GM21390 (cell line): ENCODE results near the gene FRK.
A peak's percentile ranks its signal among the peaks of the same experiment; 100 is the strongest.

Source experiments
- ATAC-seq: cut with Tn5 transposase; IDR thresholded peaks from one replicate; pipeline ENCODE4 v1.9.1; 2021; ENCODE audit not compliant: unreplicated experiment

FRK gene

DNA sequence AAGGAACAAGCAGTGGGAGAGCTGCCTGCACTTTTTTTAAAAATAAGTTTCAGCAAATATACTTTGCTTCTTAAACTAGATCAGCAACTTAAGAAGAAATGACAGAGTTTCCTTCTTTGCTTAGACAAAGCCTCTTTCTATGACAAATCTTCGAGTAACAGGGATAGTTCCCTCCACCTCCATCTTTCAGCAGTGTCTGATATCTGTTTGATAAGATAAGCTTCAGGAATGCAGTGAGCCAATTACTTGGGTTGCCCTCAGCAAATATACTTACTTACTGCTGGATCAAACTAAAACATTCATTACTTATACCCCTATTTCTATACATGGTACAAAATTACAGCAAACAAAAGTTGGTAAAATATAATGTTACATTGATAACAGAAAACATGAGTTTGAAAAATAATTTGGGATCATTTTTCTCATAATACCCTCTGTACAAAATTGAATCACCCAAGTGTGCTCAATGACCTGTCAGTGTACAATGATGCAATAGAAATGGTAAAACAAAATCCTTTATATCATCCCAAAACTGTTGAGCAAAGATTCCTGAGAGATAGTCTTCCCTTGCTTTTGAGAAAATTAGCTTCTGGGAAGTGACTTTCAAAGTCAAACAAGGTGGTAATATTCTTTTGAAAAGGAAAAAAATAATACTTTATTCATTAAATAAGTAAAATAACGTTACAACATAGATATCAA, 24.5 kb downstream of the FRK start:
- ATAC-seq = no peak

DNA sequence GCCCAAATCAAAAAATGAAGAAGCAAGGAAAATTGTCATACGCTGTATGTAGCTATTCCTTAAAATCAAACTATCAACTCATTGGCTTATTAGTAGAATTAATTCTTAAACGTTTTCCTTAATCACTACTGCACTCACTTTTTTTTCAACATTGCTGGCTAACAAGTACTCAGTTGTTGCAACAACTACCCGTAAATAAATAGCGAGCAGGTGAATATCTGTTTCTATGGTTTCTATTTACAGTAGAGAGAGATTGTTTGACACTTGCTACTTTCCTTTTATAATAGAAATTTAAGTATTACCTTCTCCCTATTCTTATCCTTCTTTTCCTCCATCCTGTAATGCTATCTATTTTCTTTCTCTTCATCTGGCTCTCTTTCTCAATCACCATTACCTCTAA, 25.1 kb downstream of the FRK start:
- no peak for ATAC-seq

DNA sequence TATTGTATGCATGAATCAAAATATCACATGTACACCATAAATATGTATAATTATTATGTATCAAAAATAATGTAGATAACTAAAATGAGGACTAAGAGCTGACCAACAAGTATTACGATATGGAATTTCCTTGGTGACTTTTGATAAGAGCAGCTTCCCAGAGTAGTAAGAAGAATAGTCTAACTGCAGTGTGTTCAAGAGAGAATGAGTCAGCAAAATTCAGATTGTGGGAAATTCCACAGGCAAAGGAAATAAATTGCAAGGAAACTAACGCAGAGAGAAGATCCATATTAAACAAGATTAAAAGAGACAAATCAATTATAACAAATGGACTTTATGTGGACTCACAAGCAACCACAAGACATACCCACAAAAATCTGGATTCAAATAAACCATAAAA, 26.4 kb downstream of the FRK start:
- no peak for ATAC-seq

DNA sequence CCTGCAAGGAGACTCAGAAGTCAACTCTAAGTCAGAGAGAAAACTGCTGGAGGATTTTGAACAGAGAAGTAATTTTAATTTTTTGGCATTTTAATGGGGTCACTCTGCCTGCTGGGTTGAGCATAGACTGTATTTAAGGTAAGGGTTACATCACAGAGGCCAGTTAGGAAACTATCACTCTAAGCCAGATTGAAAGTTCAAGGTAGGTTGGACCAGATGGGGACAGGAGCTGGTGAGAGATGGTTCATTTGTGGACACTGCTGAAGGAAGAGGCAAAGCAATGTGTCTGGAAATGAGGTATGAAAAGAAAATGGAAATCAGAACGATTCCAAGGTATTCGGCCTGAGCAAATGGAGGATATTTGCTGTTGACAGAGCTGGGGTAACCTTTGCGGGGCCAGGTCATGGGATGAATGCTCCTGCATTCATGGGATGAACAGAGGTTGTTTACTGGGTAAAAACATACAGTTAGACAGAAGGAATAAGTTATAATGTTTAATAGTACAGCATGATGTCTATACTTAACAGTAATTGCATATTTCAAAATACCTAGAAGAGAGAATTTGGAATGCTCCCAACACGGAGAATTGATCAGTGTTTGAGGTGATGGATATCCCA, 26.9 kb downstream of the FRK start:
- ATAC-seq = no peak

DNA sequence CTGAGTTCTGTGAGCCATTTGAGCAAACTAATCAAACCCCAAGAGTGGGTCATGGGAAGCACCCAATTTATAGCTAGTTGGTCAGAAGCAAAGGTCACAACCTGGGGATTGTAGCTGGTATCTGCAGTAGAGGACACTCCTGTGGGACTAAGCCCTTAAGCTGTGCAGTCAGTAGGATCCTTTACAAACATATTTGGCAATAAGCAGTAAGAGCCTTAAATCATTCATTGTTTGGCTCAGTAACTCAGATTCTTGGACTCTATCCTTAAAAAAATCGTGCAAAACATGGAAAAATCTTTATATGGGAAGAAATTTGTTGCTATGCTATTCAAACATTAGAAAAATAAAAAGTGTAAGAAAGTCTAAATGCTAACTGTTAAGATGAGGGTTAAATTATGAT, 29.9 kb downstream of the FRK start:
- no peak for ATAC-seq

DNA sequence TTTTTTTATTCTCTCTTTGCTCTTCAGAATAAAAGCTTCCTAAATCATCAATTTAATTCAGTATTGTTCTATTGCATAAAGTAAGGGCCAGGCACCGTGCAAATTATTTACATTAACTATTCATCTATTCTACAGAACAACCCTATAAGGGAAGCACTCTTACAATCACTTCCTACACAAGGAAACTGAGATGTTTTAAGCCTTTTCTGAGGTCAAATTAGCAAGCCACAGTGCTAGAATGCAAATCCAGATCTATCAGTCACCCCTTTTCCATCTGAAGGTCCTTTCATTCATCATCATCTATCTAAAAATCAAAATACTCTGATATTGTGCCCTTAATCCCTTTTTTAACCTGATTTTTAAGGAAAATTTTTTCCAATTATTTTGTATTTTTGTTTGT, 31.2 kb downstream of the FRK start:
- ATAC-seq = peak; percentile 58

DNA sequence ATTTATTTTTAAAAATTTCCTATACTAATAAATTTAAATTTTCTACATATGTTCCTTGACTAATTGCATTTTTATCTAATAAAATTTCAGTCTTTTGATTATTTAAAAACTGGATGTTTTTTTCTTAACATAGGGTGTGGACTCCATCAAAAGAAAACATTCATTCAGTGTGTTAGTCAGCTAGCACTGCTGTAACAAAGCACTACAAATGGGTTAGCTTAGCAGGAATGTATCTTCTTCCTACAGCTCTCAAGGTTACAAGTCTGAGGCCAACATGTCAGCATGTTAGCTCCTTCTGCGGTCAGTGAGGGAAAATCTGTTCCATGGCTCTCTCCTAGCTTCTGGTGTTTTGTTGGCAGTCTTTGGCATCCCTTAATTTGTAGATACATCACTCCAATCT, 32.5 kb downstream of the FRK start:
- ATAC-seq = no peak

DNA sequence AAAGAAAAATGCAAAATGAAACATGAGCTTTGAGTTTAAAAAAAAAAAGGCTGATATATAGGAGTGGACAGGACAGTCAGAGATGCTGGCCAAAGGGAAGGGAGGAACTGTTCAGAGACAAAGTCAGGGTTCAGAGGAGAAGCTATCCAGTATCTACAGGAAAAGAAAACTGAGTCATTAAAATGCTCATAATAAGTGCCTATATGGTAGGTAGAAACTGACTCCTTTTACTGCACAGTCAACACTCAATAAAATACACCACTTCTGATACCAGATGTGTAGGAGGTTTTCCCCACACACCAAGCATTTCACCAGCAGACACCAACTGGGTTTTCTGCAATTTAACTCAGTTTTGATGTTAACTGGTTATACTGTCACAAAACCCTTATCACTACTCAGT, 32.9 kb downstream of the FRK start:
- peak; percentile 56 for ATAC-seq

DNA sequence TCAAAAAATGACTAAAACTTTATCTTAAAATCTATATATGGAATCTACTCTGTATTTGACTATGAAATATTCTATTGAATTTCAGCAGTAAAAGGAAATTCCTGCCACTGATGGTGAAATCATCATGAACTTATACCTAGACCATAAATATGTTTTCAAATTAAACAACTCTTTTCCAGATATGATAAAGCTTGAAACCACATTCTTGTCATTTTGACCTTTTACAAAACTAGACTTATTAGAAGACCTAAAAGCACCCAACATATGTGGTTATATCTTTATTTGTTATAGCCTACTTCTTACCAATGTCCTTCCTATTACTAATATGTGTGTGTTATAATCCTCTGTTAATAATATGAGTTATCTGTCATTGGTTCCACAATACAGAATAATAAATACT, 35.3 kb downstream of the FRK start:
- ATAC-seq = no peak

DNA sequence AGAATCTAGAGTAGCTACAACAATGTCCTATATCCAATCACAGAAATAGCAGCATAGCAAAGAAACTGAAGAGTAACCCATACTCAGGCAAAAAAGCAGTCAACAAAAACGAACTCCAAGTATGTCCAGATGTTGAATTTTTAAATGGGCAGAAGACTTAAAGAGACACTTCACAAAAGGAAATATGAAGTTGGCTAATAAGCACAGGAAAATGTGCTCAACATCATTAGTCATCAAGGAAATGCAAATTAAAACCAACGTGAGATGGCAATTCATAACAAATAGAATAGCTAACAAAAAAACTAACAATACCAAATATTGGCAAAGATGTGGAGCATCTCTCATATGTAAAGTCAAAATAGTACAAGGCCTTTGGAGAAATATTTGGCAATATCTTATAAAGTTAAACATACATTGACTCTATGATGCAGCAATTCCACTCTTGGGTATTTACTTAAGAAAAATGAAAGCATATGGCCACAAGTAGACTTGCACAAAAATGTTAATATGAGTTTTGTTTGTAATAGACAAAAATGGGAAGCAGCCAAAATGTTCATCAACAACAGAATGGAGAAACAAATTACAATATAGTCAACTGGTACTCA, 37.7 kb downstream of the FRK start:
- ATAC-seq = no peak

DNA sequence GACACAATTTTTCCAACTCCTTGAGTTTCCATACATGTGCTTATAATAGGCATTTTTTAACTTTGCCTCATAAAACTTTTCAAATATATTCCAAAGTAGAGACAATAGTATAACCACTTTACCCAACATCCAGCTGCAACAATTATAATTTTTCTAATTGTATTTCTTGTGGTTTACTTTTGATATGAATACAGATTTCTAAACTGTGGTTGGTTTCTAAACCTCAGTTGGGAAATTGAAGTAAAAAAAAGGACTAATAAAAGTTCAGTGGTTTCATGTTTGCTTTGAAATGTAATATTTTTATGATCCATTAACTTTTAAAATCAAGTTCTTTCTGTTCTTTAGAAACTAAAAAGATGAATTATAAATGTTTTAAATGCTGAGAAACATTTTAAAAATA, 40.0 kb downstream of the FRK start:
- no peak for ATAC-seq

DNA sequence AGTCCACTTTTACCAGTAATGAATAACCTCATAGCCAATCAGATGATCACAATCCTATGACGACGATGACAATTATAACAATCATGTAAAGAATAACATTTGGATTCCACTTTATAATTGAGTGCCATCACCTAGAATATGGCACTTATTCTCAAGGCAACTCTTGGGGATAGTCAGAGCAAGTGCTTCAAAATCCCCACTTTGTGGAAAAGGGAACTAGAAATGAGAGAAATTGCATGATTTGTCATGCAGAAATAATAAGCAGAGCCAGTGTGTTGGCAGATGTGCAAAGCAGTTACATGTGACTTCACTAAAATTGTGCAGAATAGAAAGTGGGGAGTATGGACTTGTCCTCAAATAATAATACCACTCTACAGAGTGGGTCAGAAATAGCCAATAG, 41.3 kb downstream of the FRK start:
- ATAC-seq = peak; percentile 77

DNA sequence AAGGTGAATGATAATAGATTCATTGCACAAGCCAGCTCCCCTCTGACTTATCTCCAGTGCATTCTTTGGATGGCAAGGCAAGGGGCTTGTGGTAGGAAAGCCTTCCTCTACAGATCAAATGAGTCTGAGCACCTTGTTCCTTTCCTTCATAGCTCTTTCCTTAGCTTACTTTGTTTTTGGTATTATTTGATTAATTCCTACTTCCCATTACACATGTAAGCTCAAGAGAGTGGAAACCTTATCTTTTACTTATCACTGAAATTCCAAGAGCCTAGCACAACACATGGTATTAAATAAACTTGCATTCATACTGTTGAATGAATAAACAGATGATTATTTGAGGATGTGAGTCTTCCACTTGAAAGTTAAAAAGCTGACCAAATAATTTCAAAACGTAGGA, 41.7 kb downstream of the FRK start:
- ATAC-seq = peak; percentile 2

DNA sequence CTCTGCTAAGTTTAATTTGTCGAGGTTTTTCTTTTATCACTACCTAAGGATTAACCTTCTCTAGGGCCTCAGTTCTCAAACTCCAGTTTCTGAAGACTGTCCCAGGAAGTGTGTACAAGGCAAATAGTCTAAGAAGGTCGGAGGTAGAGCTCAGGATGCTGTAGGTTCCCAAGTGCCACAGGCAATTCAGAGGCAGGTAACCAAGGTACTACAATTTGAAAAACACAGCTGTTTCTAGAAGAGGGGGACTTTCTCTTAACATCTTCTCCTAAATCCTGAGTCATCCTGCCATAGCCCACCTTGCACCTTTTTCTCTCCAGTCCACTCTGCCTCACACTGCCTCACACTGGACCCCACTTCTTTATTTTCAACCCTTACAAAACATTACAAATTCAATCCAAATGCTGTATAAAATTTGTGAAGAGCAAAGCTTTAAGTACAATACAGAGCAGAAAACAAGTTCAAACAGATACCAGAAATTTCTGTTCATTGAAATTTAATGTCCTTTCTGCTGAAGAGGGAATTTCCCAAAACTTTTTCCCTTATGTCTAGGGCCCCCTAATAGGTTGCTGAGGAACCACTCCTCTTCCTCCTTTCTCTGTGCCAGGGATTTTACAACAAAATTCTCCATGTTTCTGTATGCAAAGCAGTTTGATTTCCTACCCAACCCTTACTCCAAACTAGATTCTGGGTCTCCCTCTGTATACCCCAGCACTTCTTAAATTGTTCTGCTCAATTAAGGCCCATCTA, 43.0 kb downstream of the FRK start:
- no peak for ATAC-seq

DNA sequence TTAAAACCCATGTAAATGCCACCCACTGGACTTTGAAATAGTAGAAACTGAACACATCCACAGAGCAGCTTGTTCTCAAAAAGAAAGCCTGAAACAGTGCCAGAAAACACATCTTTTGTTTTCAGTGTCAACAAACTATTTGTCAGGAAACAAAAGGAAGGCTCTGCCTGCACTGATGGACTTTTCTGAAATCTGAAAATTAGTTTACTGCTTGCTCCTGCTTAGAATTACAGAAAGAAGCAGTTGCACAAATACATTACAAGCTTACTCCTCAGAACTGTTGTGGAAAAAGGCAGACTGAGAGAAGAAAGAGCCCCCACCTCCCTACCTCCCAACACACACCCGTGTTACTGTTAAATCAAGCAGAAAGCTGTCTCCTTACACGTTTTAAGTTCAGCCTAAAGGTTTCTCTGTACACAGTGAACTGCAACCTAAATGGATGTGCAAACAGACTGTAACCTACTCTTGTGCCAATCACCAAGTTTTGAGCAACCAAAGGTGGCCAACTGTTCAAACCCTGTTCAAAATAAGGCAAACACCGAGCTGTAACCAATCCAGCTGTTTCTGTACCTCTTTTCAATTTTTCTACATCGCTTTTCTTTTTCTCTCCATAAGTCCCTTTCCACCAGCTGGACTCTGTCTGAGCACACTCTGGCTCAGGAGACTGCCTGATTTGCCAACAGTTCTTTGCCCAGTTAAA, 43.7 kb downstream of the FRK start:
- peak; percentile 25 for ATAC-seq

DNA sequence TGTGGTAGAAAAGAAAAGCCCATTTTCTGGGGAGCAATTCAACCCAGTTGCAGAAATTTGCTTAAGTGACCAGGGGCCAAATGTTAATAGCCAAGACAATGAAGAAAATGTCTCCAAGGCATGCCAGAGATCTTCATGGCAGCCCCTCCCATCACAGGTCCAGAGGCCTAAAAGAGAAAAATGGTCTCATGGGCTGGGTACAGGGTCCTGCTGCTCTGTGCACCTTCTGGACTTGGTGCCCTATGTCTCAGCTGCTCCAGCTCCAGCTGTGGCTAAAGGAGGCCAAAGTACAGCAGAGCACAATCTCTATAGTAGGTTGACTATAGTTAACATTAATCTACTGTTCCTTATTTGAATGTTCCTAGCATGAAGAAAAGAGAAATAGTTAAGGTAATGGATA, 44.7 kb downstream of the FRK start:
- no peak for ATAC-seq

DNA sequence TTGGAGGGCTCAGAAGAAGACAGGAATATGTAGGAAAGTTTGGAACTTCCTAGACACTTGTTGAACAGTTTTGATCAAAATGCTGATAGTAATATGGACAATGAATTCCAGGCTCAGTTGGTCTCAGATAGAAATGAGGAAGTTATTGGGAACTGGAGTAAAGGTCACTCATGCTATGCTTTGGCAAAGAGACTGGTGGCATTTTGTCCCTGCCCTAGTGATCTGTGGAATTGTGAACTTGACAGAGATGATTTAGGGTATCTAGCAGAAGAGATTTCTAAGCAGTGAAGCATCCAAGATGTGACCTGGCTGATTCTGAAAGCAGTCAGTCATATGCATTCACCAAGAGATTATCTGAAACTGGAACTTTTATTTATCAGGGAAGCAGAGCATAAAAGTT, 45.1 kb downstream of the FRK start:
- no peak for ATAC-seq

DNA sequence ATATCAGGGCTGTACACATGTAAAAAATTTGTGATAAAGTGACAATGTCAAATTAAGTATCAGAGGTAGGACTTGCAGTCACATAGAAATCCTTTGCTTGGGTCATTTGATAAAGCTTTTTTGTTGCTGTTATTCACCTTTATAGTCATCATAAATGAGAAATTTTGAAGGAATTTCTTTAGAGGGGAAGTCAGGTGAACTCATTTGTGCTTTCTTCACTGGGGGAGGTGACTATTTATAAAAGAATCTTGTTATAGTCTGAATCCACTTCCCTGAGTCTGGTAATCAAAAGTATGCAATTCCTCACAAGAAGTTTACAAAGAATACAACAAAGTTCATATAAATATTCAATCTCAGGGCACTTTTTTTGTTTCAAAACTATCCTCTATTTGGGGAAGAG, 47.7 kb downstream of the FRK start:
- ATAC-seq = no peak

DNA sequence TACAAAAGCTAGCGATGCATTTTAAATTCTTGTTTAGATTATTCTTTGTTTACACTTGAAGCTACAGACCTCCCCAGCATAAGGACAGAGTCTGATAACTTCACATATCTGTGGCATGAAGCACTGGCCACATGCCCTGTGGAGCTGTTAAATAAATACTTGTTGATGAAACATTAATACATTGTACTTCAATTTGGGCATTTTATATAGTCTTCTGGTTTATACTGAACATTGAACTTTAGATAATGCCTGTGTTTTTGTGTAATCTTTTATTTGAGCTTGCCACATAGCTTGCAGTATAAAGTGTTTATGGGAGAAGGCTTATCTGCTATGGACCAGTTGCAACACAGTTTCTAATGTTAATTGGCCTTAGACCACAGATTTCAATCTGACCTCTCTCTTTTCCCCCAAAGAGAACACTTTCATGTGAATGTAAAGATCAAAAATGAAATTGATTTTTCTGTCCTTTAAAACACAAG, 48.2 kb downstream of the FRK start:
- ATAC-seq = no peak

DNA sequence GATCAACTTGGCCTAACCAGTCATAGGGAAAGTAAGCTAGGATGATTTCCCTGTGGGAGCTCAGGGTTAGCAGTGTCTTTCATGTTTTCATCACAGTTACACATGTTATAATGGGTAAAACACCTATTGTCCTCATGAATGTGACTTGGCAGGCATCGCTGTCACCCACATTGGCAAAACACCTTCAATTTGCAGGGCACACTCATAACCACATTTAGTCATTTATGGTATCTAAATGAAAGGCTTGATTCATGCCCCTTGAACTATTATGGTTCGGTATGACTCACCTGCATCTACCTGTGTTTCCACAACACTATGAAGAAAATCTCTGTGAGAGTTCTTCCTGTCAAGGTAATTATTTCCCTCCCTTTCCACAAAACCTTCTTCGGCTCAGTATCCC, 49.2 kb downstream of the FRK start:
- peak; percentile 45 for ATAC-seq

DNA sequence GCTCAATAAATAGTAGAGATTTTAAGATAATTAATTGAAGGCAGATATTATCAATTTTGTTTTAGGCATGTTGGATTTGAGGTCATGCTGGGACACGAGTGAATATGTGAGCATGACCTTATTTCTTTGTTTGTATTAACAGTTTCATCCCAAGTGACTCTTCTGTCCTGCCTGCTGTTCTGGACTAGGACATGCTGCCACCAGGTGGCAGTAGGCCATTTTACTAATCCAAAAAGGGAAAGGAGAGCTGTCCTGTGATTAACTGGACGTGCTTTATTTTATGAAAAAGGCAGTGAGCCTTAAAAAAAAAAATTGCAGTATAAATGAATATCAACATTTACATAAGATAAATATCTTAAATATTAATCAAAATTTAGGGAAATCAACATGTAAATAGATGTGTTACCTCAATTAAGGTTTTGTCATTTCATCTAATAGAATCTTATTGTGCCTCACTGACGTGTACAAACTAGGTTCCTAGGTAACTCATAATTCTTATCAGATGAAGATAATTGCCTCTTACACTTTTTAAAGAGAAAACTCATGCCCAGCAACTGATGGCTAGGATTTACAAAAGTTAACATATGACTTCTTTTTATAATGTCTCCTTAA, 49.8 kb downstream of the FRK start:
- ATAC-seq = peak; percentile 43
